ENCODE data around the gene COX7A2.

The COX7A2 gene

GRCh38 chr6:75230484-75231325, 12.9 kb downstream of the COX7A2 start:
- in situ Hi-C loops (cut with HindIII; ENCODE audit: low pct_ligation_motif_present, low pct_unique_long_range_greater_than_20kb, low sequenced_read_pairs), result no loop called here
- DNase-seq, result peak; percentile 56

GRCh38 chr6:75224303-75224926, 19.2 kb downstream of the COX7A2 start:
- in situ Hi-C loops (cut with HindIII; ENCODE audit: low pct_ligation_motif_present, low pct_unique_long_range_greater_than_20kb, low sequenced_read_pairs), result no loop called here
- DNase-seq, result no peak

GRCh38 chr6:75223428-75223827, 20.2 kb downstream of the COX7A2 start:
- in situ Hi-C loops (cut with HindIII; ENCODE audit: low pct_ligation_motif_present, low pct_unique_long_range_greater_than_20kb, low sequenced_read_pairs), result no loop called here
- DNase-seq, result no peak

GRCh38 chr6:75222261-75222660, 21.3 kb downstream of the COX7A2 start:
- DNase-seq, result no peak
- in situ Hi-C loops (cut with HindIII; ENCODE audit: low pct_ligation_motif_present, low pct_unique_long_range_greater_than_20kb, low sequenced_read_pairs), result no loop called here

GRCh38 chr6:75221116-75221515, 22.5 kb downstream of the COX7A2 start:
- in situ Hi-C loops (cut with HindIII; ENCODE audit: low pct_ligation_motif_present, low pct_unique_long_range_greater_than_20kb, low sequenced_read_pairs), result no loop called here
- no peak for DNase-seq

GRCh38 chr6:75220357-75220756, 23.2 kb downstream of the COX7A2 start:
- no peak for DNase-seq
- in situ Hi-C loops (cut with HindIII; ENCODE audit: low pct_ligation_motif_present, low pct_unique_long_range_greater_than_20kb, low sequenced_read_pairs), result no loop called here

GRCh38 chr6:75219263-75219662, 24.3 kb downstream of the COX7A2 start:
- DNase-seq, result no peak
- in situ Hi-C loops (cut with HindIII; ENCODE audit: low pct_ligation_motif_present, low pct_unique_long_range_greater_than_20kb, low sequenced_read_pairs), result no loop called here

- no peak for DNase-seq
- in situ Hi-C loops (cut with HindIII; ENCODE audit: low pct_ligation_motif_present, low pct_unique_long_range_greater_than_20kb, low sequenced_read_pairs), result no loop called here
Measured at GRCh38 chr6:75217193-75217592, 26.4 kb downstream of the COX7A2 start.

- in situ Hi-C loops (cut with HindIII; ENCODE audit: low pct_ligation_motif_present, low pct_unique_long_range_greater_than_20kb, low sequenced_read_pairs), result no loop called here
- no peak for DNase-seq
Measured at GRCh38 chr6:75215291-75215690, 28.3 kb downstream of the COX7A2 start.

- in situ Hi-C loops (cut with HindIII; ENCODE audit: low pct_ligation_motif_present, low pct_unique_long_range_greater_than_20kb, low sequenced_read_pairs), result no loop called here
Measured at GRCh38 chr6:75213732-75214131, 29.9 kb downstream of the COX7A2 start.

GRCh38 chr6:75213112-75213511, 30.5 kb downstream of the COX7A2 start:
- no peak for DNase-seq
- in situ Hi-C loops (cut with HindIII; ENCODE audit: low pct_ligation_motif_present, low pct_unique_long_range_greater_than_20kb, low sequenced_read_pairs), result no loop called here

More at GRCh38 chr6:75213732-75214131, 29.9 kb downstream of the COX7A2 start:
- no peak for DNase-seq

- no peak for DNase-seq
- in situ Hi-C loops (cut with HindIII; ENCODE audit: low pct_ligation_motif_present, low pct_unique_long_range_greater_than_20kb, low sequenced_read_pairs), result no loop called here
Measured at GRCh38 chr6:75211920-75212590, 31.5 kb downstream of the COX7A2 start.

GRCh38 chr6:75210885-75211739, 32.5 kb downstream of the COX7A2 start:
- in situ Hi-C loops (cut with HindIII; ENCODE audit: low pct_ligation_motif_present, low pct_unique_long_range_greater_than_20kb, low sequenced_read_pairs), result no loop called here
- DNase-seq, result peak; percentile 68

- DNase-seq, result no peak
- in situ Hi-C loops (cut with HindIII; ENCODE audit: low pct_ligation_motif_present, low pct_unique_long_range_greater_than_20kb, low sequenced_read_pairs), result no loop called here
Measured at GRCh38 chr6:75209184-75209723, 34.3 kb downstream of the COX7A2 start.

GRCh38 chr6:75208298-75209183, 35.1 kb downstream of the COX7A2 start:
- in situ Hi-C loops (cut with HindIII; ENCODE audit: low pct_ligation_motif_present, low pct_unique_long_range_greater_than_20kb, low sequenced_read_pairs), result no loop called here
- DNase-seq, result peak; percentile 79

GRCh38 chr6:75206576-75207342, 36.8 kb downstream of the COX7A2 start:
- DNase-seq, result peak; percentile 7
- in situ Hi-C loops (cut with HindIII; ENCODE audit: low pct_ligation_motif_present, low pct_unique_long_range_greater_than_20kb, low sequenced_read_pairs), result no loop called here

All from ACHN (cell line).